Measurements from ENCODE around the gene STYK1. TPM values are rescaled to one million over a fixed set of nuclear protein-coding genes. Genes with fewer than 3 reads are reported as not detected.

The STYK1 gene
- total and polyA plus RNA-seq, 4 donors = 0.03 to 1.3 (median 0.08) TPM; not detected in 1

DNA sequence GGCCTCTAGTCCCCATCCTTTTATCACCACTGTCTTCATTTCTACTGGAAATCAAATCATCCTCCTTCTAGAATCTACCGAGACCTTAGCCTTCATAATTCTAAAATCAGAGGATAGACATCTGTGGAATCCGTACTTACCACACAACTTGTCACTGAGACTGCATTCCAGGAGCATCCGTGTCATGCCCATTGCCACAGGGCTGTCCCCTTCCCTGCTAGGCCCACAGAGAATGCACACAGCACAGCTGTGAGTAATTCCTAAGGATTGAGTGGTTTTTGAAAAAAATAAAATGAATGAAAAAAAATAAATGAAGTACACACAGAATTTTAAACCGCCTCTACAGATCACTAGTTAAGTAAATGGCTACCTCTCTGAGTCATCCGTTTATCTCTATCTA lies 39.4 kb downstream of the STYK1 start:
- no peaks in the 10 kb centered on the region for H3K27me3 ChIP-seq (ENCODE audit: control insufficient read depth in 4 of 4, insufficient read depth in 4 of 4, low read length in 3 of 4)
- no peak overlapping the region for H3K9ac ChIP-seq (ENCODE audit: low read depth in 1 of 2, low read length in 2 of 2)
- H3K27ac ChIP-seq (ENCODE audit: low read depth in 1 of 2, low read length in 2 of 2) = no peak overlapping the region
- no peaks in the 10 kb centered on the region for H3K36me3 ChIP-seq (ENCODE audit: control insufficient read depth in 4 of 4, insufficient read depth in 3 of 4, low read depth in 1 of 4, low read length in 3 of 4)
- no peak overlapping the region for H3K4me3 ChIP-seq (ENCODE audit: low read depth in 1 of 3, low read length in 3 of 3)
- no peak for TF ChIP-seq YY1 (IDR thresholded peaks at IDR 0.05)
- TF ChIP-seq, protein P1, sequence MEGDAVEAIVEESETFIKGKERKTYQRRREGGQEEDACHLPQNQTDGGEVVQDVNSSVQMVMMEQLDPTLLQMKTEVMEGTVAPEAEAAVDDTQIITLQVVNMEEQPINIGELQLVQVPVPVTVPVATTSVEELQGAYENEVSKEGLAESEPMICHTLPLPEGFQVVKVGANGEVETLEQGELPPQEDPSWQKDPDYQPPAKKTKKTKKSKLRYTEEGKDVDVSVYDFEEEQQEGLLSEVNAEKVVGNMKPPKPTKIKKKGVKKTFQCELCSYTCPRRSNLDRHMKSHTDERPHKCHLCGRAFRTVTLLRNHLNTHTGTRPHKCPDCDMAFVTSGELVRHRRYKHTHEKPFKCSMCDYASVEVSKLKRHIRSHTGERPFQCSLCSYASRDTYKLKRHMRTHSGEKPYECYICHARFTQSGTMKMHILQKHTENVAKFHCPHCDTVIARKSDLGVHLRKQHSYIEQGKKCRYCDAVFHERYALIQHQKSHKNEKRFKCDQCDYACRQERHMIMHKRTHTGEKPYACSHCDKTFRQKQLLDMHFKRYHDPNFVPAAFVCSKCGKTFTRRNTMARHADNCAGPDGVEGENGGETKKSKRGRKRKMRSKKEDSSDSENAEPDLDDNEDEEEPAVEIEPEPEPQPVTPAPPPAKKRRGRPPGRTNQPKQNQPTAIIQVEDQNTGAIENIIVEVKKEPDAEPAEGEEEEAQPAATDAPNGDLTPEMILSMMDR (IDR thresholded peaks at IDR 0.05; ENCODE audit: low read depth, low read length, missing input control) = no peak
- TF ChIP-seq GABPA (IDR thresholded peaks at IDR 0.05 in 1 of 2, conservative IDR thresholded peaks at IDR 0.05 in 1 of 2) = no peak
- TF ChIP-seq TAF1 (conservative IDR thresholded peaks at IDR 0.05) = no peak
- DNase-seq (ENCODE audit: low spot score) = no peak
- 86% methylated on average over 5 of the region's 5 CpGs for whole genome bisulfite sequencing
- H3K9me3 ChIP-seq (ENCODE audit: control insufficient read depth in 4 of 4, low read length in 3 of 4) = no peaks in the 10 kb centered on the region
- H3K4me1 ChIP-seq (ENCODE audit: control insufficient read depth in 4 of 4, insufficient read depth in 4 of 4, low read length in 3 of 4) = no peaks in the 10 kb centered on the region

DNA sequence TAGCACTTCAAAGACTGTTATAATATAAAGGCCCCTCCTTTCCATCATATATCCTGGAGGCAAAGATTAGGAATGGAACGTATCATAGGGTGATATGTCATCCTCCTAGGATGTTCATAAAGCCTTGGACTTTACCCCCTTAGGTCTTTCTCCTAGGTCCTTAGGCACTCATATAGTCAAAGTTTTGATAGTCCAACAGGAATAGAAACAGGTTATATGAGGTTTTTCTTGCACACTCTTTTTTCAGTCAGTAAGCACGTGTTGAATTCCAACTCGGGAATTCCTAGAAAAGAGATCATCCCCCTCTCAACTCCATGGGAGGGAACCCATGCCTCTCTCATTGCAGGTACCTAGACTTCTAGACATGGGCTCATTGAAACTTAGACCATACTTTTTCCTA lies 40.3 kb downstream of the STYK1 start:
- Histone ChIP-seq H3K36me3 (ENCODE audit: control insufficient read depth in 4 of 4, insufficient read depth in 3 of 4, low read depth in 1 of 4, low read length in 3 of 4) (no peaks in the 10 kb centered on the region), H3K27me3 (ENCODE audit: control insufficient read depth in 4 of 4, insufficient read depth in 4 of 4, low read length in 3 of 4) (no peaks in the 10 kb centered on the region), H3K4me1 (ENCODE audit: control insufficient read depth in 4 of 4, insufficient read depth in 4 of 4, low read length in 3 of 4) (no peaks in the 10 kb centered on the region), H3K27ac (ENCODE audit: low read depth in 1 of 2, low read length in 2 of 2) (no peak overlapping the region), H3K4me3 (ENCODE audit: low read depth in 1 of 3, low read length in 3 of 3) (no peak overlapping the region), H3K9me3 (ENCODE audit: control insufficient read depth in 4 of 4, low read length in 3 of 4) (no peaks in the 10 kb centered on the region), H3K9ac (ENCODE audit: low read depth in 1 of 2, low read length in 2 of 2) (no peak overlapping the region)
- no peak for DNase-seq (ENCODE audit: low spot score)
- TF ChIP-seq RXRA (IDR thresholded peaks at IDR 0.05) (no peak), YY1 (IDR thresholded peaks at IDR 0.05) (no peak), SP1 (IDR thresholded peaks at IDR 0.05) (no peak), HNF4A (conservative IDR thresholded peaks at IDR 0.05) (no peak), TAF1 (conservative IDR thresholded peaks at IDR 0.05) (no peak), RAD21 (IDR thresholded peaks at IDR 0.05) (no peak), HNF4G (IDR thresholded peaks at IDR 0.05) (no peak), JUND (IDR thresholded peaks at IDR 0.05) (no peak), FOXA2 (IDR thresholded peaks at IDR 0.05) (no peak), NR2F2 (IDR thresholded peaks at IDR 0.05) (no peak), GABPA (IDR thresholded peaks at IDR 0.05 in 1 of 2, conservative IDR thresholded peaks at IDR 0.05 in 1 of 2) (no peak)
- TF ChIP-seq, protein P2, sequence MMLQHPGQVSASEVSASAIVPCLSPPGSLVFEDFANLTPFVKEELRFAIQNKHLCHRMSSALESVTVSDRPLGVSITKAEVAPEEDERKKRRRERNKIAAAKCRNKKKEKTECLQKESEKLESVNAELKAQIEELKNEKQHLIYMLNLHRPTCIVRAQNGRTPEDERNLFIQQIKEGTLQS (IDR thresholded peaks at IDR 0.05) = no peak
- TF ChIP-seq, protein P3, sequence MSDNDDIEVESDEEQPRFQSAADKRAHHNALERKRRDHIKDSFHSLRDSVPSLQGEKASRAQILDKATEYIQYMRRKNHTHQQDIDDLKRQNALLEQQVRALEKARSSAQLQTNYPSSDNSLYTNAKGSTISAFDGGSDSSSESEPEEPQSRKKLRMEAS (IDR thresholded peaks at IDR 0.05) = no peak
- TF ChIP-seq, protein P4, sequence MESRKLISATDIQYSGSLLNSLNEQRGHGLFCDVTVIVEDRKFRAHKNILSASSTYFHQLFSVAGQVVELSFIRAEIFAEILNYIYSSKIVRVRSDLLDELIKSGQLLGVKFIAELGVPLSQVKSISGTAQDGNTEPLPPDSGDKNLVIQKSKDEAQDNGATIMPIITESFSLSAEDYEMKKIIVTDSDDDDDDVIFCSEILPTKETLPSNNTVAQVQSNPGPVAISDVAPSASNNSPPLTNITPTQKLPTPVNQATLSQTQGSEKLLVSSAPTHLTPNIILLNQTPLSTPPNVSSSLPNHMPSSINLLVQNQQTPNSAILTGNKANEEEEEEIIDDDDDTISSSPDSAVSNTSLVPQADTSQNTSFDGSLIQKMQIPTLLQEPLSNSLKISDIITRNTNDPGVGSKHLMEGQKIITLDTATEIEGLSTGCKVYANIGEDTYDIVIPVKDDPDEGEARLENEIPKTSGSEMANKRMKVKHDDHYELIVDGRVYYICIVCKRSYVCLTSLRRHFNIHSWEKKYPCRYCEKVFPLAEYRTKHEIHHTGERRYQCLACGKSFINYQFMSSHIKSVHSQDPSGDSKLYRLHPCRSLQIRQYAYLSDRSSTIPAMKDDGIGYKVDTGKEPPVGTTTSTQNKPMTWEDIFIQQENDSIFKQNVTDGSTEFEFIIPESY (IDR thresholded peaks at IDR 0.05) = no peak
- TF ChIP-seq, protein P1 (IDR thresholded peaks at IDR 0.05; ENCODE audit: low read depth, low read length, missing input control) = no peak
- TF ChIP-seq, protein P5, sequence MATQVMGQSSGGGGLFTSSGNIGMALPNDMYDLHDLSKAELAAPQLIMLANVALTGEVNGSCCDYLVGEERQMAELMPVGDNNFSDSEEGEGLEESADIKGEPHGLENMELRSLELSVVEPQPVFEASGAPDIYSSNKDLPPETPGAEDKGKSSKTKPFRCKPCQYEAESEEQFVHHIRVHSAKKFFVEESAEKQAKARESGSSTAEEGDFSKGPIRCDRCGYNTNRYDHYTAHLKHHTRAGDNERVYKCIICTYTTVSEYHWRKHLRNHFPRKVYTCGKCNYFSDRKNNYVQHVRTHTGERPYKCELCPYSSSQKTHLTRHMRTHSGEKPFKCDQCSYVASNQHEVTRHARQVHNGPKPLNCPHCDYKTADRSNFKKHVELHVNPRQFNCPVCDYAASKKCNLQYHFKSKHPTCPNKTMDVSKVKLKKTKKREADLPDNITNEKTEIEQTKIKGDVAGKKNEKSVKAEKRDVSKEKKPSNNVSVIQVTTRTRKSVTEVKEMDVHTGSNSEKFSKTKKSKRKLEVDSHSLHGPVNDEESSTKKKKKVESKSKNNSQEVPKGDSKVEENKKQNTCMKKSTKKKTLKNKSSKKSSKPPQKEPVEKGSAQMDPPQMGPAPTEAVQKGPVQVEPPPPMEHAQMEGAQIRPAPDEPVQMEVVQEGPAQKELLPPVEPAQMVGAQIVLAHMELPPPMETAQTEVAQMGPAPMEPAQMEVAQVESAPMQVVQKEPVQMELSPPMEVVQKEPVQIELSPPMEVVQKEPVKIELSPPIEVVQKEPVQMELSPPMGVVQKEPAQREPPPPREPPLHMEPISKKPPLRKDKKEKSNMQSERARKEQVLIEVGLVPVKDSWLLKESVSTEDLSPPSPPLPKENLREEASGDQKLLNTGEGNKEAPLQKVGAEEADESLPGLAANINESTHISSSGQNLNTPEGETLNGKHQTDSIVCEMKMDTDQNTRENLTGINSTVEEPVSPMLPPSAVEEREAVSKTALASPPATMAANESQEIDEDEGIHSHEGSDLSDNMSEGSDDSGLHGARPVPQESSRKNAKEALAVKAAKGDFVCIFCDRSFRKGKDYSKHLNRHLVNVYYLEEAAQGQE (IDR thresholded peaks at IDR 0.05) = no peak
- 74% methylated on average over 3 of the region's 3 CpGs for WGBS

Measured in liver (tissue), 9 donors.